GM06990 (cell line): ENCODE measurements around the gene AGAP1.
"Not testable (repeated sequence)": the region's sequence is repeated elsewhere in the genome, so short reads cannot be mapped to it uniquely, and the experiment has no call there.

Experiments
- DNase-seq: peaks from one replicate; pipeline ENCODE4 v3.0.0-alpha.2; 2011; ENCODE audit not compliant: insufficient read length; ENCODE audit errors: extremely low read depth
- H3K27me3 ChIP-seq: replicated peaks from 2 replicates; pipeline ENCODE4 v1.6.0; 2011; ENCODE audit warnings: low read length; ENCODE audit not compliant: control insufficient read depth, insufficient read depth
- H3K36me3 ChIP-seq: 2 replicates; pipeline ENCODE4 v1.5.1; 2011; ENCODE audit warnings: low read length; ENCODE audit not compliant: control insufficient read depth, insufficient read depth
- H3K4me3 ChIP-seq: replicated peaks from 2 replicates; pipeline ENCODE4 v1.5.1; 2011; ENCODE audit warnings: low read depth, mild to moderate bottlenecking, control low read depth, low read length
- CTCF ChIP-seq: IDR thresholded peaks from 2 replicates; pipeline ENCODE4 v1.5.1; 2011; ENCODE audit warnings: low read length, control low read depth, mild to moderate bottlenecking, inconsistent platforms; ENCODE audit not compliant: insufficient read depth, poor library complexity, severe bottlenecking

Gene AGAP1

GRCh38 chr2:235763816-235764215, 270.0 kb downstream of the AGAP1 start:
- no peak overlapping the region for H3K4me3 ChIP-seq
- no peak for DNase-seq
- no peaks in the 10 kb centered on the region for H3K27me3 ChIP-seq
- H3K36me3 ChIP-seq: no peaks in the 10 kb centered on the region
- no peak for TF ChIP-seq CTCF

GRCh38 chr2:235764478-235764877, 270.6 kb downstream of the AGAP1 start:
- H3K36me3 ChIP-seq, DNase-seq, H3K27me3 ChIP-seq, H3K4me3 ChIP-seq: not testable (repeated sequence)

- Histone ChIP-seq H3K27me3 (no peaks in the 10 kb centered on the region), H3K36me3 (no peaks in the 10 kb centered on the region), H3K4me3 (no peak overlapping the region)
- DNase-seq: no peak
- TF ChIP-seq CTCF: no peak
These were observed 271.5 kb downstream of the AGAP1 start for GRCh38 chr2:235765181-235765820.

GRCh38 chr2:235766278-235766677, 272.4 kb downstream of the AGAP1 start:
- Histone ChIP-seq H3K4me3 (no peak overlapping the region), H3K36me3 (no peaks in the 10 kb centered on the region), H3K27me3 (no peaks in the 10 kb centered on the region)
- DNase-seq: no peak
- TF ChIP-seq CTCF: peak; percentile 74

GRCh38 chr2:235768606-235769005, 274.8 kb downstream of the AGAP1 start:
- no peak for DNase-seq
- no peak for TF ChIP-seq CTCF
- Histone ChIP-seq H3K4me3 (no peak overlapping the region), H3K27me3 (no peaks in the 10 kb centered on the region), H3K36me3 (no peaks in the 10 kb centered on the region)

GRCh38 chr2:235769046-235769445, 275.2 kb downstream of the AGAP1 start:
- TF ChIP-seq CTCF: no peak
- DNase-seq: no peak
- H3K36me3 ChIP-seq: no peaks in the 10 kb centered on the region
- no peaks in the 10 kb centered on the region for H3K27me3 ChIP-seq
- no peak overlapping the region for H3K4me3 ChIP-seq
